Activated B cell treated with CpG ODN at 0.5 μM for 24 hours (primary cell): Measurements from ENCODE around the gene KCNE5. TPM values are rescaled to one million over a fixed set of nuclear protein-coding genes. Genes with fewer than 3 reads are reported as not detected.

ENCODE experiments used
- ATAC-seq: fragments of 200-7000 bp; cut with Tn5 transposase; one replicate; pipeline ENCODE4 v1.10.0; 2021; ENCODE audit warnings: low read depth, mild to moderate bottlenecking, moderate library complexity
- CTCF ChIA-PET: fragments of 350-600 bp; sonication (Branson Sonifier 250); formaldehyde crosslinking; loops from one replicate; lab custom pipeline; 2021; ENCODE audit warnings: antibody characterized with exemption; lab: Charles Lee
- POLR2A ChIA-PET: fragments of 350-600 bp; sonication (Branson Sonifier 250); formaldehyde crosslinking; loops from one replicate; lab custom pipeline; 2021; ENCODE audit warnings: antibody characterized with exemption; lab: Charles Lee
- DNase-seq: peaks from one replicate; pipeline ENCODE4 v3.0.0; 2022
- H3K27ac Mint-ChIP-seq: one replicate; pipeline ENCODE4 v1.8.0; 2020; ENCODE audit warnings: mixed read lengths
- H3K27me3 Mint-ChIP-seq: one replicate; pipeline ENCODE4 v1.8.0; 2021; ENCODE audit warnings: mixed read lengths
- H3K36me3 Mint-ChIP-seq: one replicate; pipeline ENCODE4 v1.8.0; 2021; ENCODE audit warnings: low read depth, mixed read lengths
- H3K4me1 Mint-ChIP-seq: one replicate; pipeline ENCODE4 v1.8.0; 2021; ENCODE audit warnings: mixed read lengths
- H3K4me3 Mint-ChIP-seq: one replicate; pipeline ENCODE4 v1.8.0; 2020; ENCODE audit warnings: mild to moderate bottlenecking, mixed read lengths
- H3K9me3 Mint-ChIP-seq: one replicate; pipeline ENCODE4 v1.8.0; 2020; ENCODE audit warnings: mixed read lengths
- CTCF ChIP-seq: fragments of 200-600 bp; IDR thresholded peaks from one replicate; pipeline ENCODE4 v1.8.0; 2022; ENCODE audit warnings: antibody characterized with exemption, mild to moderate bottlenecking
- intact Hi-C: fragments of 100-400 bp; cut with micrococcal nuclease; formaldehyde crosslinking; loops from one replicate; pipeline ENCODE4 v1.15.1; 2024
- total RNA-seq: library from RNA; stranded (reverse); gene quantifications from 2 replicates; pipeline ENCODE4 v1.2.3, GENCODE V29; 2022

Gene KCNE5
- total RNA-seq, 1 donor from 2014 or later: 0.40 TPM

DNA sequence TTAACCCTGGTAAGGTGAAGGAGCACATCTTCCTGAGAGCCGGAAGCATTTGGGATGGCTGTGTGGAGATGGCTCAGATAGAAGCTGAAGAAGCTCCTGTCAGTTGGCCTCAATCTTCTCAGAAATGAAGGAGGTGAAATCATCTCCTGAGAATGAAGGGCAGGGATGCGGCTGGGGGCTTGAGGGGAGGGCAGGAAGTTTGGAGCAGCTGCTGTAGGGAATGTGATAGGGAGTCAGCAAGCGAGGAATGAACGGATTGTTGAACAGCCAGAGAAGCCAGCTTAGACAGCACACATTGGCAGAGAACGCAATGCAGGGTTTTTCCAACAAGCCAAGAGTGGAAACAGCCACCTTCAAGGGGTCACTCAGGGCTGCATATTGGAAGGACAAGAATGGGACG, 10.0 kb downstream of the KCNE5 start:
- H3K4me3 Mint-ChIP-seq: no peak overlapping the region
- CTCF ChIA-PET: interaction anchor here (0.9 kb wide), 1 partner anchor 129 kb away, joined by 3 read pairs; no protein-coding TSS in a partner anchor
- no peak overlapping the region for H3K27ac Mint-ChIP-seq
- no peaks in the 10 kb centered on the region for H3K27me3 Mint-ChIP-seq
- no peaks in the 10 kb centered on the region for H3K36me3 Mint-ChIP-seq
- no peak for ATAC-seq
- no peak for TF ChIP-seq CTCF
- H3K9me3 Mint-ChIP-seq: no peaks in the 10 kb centered on the region
- POLR2A ChIA-PET: no interaction called here
- DNase-seq: no peak
- H3K4me1 Mint-ChIP-seq: no peaks in the 10 kb centered on the region
- intact Hi-C loops: no loop called here

GRCh38 chrX:109601486-109601885, 23.5 kb downstream of the KCNE5 start:
- peaks cover 4% of the 10 kb centered on the region for H3K9me3 Mint-ChIP-seq
- H3K27me3 Mint-ChIP-seq: peaks cover 18% of the 10 kb centered on the region
- no peak overlapping the region for H3K4me3 Mint-ChIP-seq
- H3K36me3 Mint-ChIP-seq: no peaks in the 10 kb centered on the region
- no peak for TF ChIP-seq CTCF
- POLR2A ChIA-PET: no interaction called here
- peaks cover 6% of the 10 kb centered on the region for H3K4me1 Mint-ChIP-seq
- ATAC-seq (no peak), DNase-seq (no peak)
- CTCF ChIA-PET: no interaction called here
- intact Hi-C loops: no loop called here
- no peak overlapping the region for H3K27ac Mint-ChIP-seq

DNA sequence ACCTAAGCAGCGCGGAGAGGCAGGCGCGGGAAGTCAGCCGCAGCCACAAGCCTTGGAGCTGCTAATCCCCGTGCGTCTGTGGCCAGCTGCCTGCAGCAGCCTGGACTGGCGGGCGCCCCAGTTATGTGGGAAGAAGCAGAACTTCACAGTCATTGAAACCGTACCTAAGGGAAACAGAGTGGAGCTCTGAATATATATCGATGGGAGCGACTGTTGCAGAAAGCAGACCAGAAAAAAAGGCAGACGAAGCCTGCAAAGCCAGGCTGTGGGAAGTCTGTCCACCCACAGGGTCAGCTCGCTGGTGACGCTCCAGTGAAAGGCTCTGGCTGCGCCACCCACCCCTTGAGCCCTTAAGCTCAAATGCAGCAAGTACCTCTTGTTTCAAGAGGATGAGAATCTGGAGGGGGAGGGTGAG, 24.7 kb downstream of the KCNE5 start:
- ChIA-PET POLR2A (no interaction called here), CTCF (no interaction called here)
- Mint-ChIP-seq H3K9me3 (no peaks in the 10 kb centered on the region), H3K27me3 (peaks cover 18% of the 10 kb centered on the region), H3K27ac (no peak overlapping the region), H3K36me3 (no peaks in the 10 kb centered on the region), H3K4me3 (no peak overlapping the region), H3K4me1 (peaks cover 6% of the 10 kb centered on the region)
- intact Hi-C loops: no loop called here
- no peak for TF ChIP-seq CTCF
- DNase-seq (no peak), ATAC-seq (no peak)

DNA sequence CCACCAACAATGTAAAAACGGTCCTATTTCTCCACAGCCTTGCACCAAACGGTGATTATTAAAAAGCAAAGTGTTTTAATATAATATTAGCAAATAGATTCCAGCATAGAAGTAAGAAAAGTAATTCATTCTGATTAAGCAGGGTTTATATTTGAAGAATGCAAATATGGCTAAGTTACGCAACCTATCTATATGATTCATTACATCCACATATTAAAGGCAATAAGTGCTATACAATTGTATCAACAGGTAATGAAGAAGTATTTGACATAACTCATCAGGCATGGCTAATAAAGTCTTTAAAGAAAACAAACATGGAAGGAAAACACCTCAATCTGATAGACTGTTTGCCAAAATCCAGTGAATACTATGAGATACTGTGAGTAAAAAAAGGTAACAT, 29.0 kb downstream of the KCNE5 start:
- ChIA-PET CTCF (no interaction called here), POLR2A (no interaction called here)
- Mint-ChIP-seq H3K27me3 (peaks cover 2% of the 10 kb centered on the region), H3K36me3 (no peaks in the 10 kb centered on the region), H3K4me1 (peaks cover 2% of the 10 kb centered on the region), H3K27ac (no peak overlapping the region), H3K9me3 (no peaks in the 10 kb centered on the region), H3K4me3 (no peak overlapping the region)
- ATAC-seq (no peak), DNase-seq (no peak)
- intact Hi-C loops: no loop called here
- TF ChIP-seq CTCF: no peak

DNA sequence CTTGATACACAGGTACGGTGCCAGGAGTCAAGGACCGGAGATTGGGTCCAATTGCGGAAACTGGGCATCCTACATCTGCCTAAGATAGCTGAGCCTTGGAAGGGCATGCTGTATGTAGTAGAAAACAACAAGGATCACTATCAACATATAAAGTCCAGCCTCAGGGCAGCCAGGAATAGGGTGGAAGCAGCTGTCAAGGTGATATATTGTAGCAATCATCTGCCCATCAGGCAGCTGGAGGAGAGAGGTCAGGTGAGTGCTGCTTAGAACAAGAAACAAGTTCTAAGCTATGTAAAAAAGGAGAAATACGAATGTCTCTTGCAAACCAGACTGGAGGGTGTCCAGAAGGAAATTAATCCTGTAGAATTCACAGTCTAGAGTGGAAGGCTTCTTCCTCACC, 34.8 kb downstream of the KCNE5 start:
- H3K4me3 Mint-ChIP-seq: no peak overlapping the region
- no peak for TF ChIP-seq CTCF
- ATAC-seq (no peak), DNase-seq (no peak)
- H3K27ac Mint-ChIP-seq: no peak overlapping the region
- intact Hi-C loops: no loop called here
- ChIA-PET CTCF (no interaction called here), POLR2A (no interaction called here)
- H3K4me1 Mint-ChIP-seq: no peaks in the 10 kb centered on the region
- no peaks in the 10 kb centered on the region for H3K27me3 Mint-ChIP-seq
- no peaks in the 10 kb centered on the region for H3K36me3 Mint-ChIP-seq
- no peaks in the 10 kb centered on the region for H3K9me3 Mint-ChIP-seq
